Osteoblast (primary cell): ENCODE measurements around the gene UBE2S. TPM values are rescaled to one million over a fixed set of nuclear protein-coding genes. Genes with fewer than 3 reads are reported as not detected.
"Not testable (repeated sequence)": the region's sequence is repeated elsewhere in the genome, so short reads cannot be mapped to it uniquely, and the experiment has no call there.

ENCODE experiments used
- DNase-seq: peaks from one replicate; pipeline ENCODE4 v3.0.0; 2011; ENCODE audit warnings: low spot score, mixed read lengths; ENCODE audit not compliant: insufficient read length; ENCODE audit errors: missing footprints
- H2AFZ ChIP-seq: 2 replicates; pipeline ENCODE4 v1.6.0; 2011; ENCODE audit warnings: mild to moderate bottlenecking, low read length
- H3K27ac ChIP-seq: 2 replicates; pipeline ENCODE4 v1.5.1; 2011; ENCODE audit warnings: mild to moderate bottlenecking, low read depth, low read length, moderate library complexity
- H3K27me3 ChIP-seq: 2 replicates; pipeline ENCODE4 v1.6.0; 2012; ENCODE audit warnings: mild to moderate bottlenecking, control low read depth, inconsistent platforms, low read length, moderate library complexity; ENCODE audit not compliant: insufficient read depth
- H3K36me3 ChIP-seq: 2 replicates; pipeline ENCODE4 v1.5.1; 2011; ENCODE audit warnings: mild to moderate bottlenecking, low read length, control low read depth, moderate library complexity; ENCODE audit not compliant: insufficient read depth
- H3K4me1 ChIP-seq: 2 replicates; pipeline ENCODE4 v1.5.1; 2011; ENCODE audit warnings: mild to moderate bottlenecking, low read length, control low read depth, moderate library complexity; ENCODE audit not compliant: insufficient read depth
- H3K4me2 ChIP-seq: 2 replicates; pipeline ENCODE4 v1.6.0; 2011; ENCODE audit warnings: mild to moderate bottlenecking, low read length; ENCODE audit not compliant: insufficient read depth
- H3K4me3 ChIP-seq: fragments of 200-600 bp; sonication (generic); 3 replicates; pipeline ENCODE4 v1.5.1; 2012; ENCODE audit warnings: mild to moderate bottlenecking, low read length, inconsistent platforms; ENCODE audit not compliant: insufficient read depth
- H3K79me2 ChIP-seq: 2 replicates; pipeline ENCODE4 v1.6.0; 2012; ENCODE audit warnings: mild to moderate bottlenecking, low read length, control low read depth, inconsistent platforms; ENCODE audit not compliant: insufficient read depth
- H3K9me3 ChIP-seq: 2 replicates; pipeline ENCODE4 v1.5.1; 2011; ENCODE audit warnings: low read depth, low read length, control low read depth
- H4K20me1 ChIP-seq: 2 replicates; pipeline ENCODE4 v1.6.0; 2012; ENCODE audit warnings: mild to moderate bottlenecking, low read length, control low read depth; ENCODE audit not compliant: insufficient read depth
- CTCF ChIP-seq: IDR thresholded peaks from 2 replicates; pipeline ENCODE4 v1.5.1; 2011; ENCODE audit warnings: mild to moderate bottlenecking, low read depth, low read length, moderate library complexity; ENCODE audit errors: extremely low read depth
- total RNA-seq: library from RNA; depleted of rRNA; stranded (reverse); fragments of >200 nt; gene quantifications from 2 replicates; pipeline ENCODE4 v1.2.3, GENCODE V29; 2012

UBE2S gene
- total RNA-seq, 1 donor = 37.3 TPM

DNA sequence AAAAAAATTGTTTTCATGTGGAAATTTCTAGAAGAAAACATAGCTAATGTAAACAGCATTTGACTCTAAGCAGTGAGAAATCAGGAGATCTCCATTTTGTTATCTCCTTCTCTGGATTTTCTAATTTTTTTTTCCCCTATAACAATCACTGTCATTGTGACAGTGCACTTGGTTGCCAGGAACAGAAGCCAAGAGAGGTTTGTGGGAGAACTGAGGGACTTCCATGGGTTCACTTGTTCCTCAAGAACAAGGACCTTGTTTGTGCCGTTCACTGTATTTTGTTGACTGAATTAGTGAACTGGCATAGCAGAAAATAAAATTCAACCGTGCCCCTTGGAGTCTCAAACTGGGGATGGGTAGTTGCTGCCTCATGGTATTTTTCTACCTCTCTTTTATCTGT, 18.5 kb upstream of the UBE2S start:
- H3K4me1 ChIP-seq = no peaks in the 10 kb centered on the region
- TF ChIP-seq CTCF = no peak
- no peaks in the 10 kb centered on the region for H3K9me3 ChIP-seq

DNA sequence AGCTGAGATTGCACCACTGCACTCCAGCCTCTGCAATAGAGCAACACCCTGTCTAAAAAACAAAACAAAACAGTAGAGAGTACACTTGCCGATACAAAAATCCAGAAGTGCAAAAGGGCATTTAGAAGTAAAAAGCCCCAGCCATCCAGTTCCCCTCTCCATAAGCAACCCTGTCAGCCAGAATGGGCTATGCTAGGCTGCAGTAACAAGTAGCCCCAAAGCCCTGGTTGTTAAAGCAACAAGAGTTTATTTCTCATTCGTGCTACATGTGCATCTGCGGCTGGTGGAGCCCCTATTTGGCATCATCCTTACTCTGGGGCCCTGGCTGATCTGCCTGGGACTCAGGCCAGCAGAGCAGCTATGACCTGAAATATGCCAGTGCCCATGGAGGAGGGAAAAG, 16.9 kb upstream of the UBE2S start:
- H3K27ac ChIP-seq = no peak overlapping the region
- H3K27me3 ChIP-seq = peaks cover 4% of the 10 kb centered on the region
- no peak for TF ChIP-seq CTCF
- no peaks in the 10 kb centered on the region for H3K36me3 ChIP-seq
- H3K4me1 ChIP-seq = no peaks in the 10 kb centered on the region
- no peak overlapping the region for H3K4me2 ChIP-seq
- H2AFZ ChIP-seq = no peak overlapping the region
- H3K4me3 ChIP-seq = no peak overlapping the region
- no peaks in the 10 kb centered on the region for H3K9me3 ChIP-seq
- H3K79me2 ChIP-seq = no peaks in the 10 kb centered on the region
- H4K20me1 ChIP-seq = no peaks in the 10 kb centered on the region
- DNase-seq = no peak

More for the DNA sequence above, 18.5 kb upstream of the UBE2S start:
- Histone ChIP-seq H3K79me2 (no peaks in the 10 kb centered on the region), H3K4me2 (no peak overlapping the region), H3K27ac (no peak overlapping the region), H4K20me1 (no peaks in the 10 kb centered on the region), H3K36me3 (no peaks in the 10 kb centered on the region), H2AFZ (no peak overlapping the region), H3K27me3 (peaks cover 4% of the 10 kb centered on the region), H3K4me3 (no peak overlapping the region)
- peak; percentile 70 for DNase-seq

DNA sequence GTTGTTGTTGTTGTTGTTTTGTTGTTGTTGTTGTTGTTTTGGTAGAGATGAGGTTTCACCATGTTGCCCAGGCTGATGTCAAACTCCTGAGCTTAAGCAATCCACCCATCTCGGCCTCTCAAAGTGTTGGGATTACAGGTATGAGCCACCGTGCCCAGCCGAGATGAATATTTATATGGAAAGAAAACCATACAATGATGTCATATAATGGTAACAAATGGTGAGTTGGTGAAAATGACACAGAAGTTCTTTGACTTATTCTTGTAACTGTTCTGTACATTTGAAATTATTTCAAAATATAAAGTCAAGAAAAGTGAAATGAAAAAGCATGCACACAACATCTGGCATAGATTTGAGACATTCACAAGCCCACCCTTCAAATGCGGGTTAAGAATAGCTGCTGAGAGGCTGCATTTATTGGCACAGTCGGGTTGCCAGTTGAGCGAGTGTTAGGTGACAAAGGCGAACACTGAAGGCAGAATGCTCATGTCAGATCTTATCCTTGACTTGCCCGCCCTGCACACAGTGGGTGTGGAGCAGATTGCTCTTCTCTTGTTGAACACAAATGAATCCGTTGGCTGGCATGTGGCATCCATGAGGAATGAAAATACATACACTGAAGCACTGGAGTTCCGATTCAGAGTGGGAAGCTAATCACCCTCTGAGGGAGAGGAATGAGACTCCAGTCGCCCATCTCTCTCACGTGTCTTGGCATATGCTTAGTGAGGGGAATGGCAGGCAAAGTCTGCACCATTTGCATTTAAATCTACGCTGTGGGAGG, 15.8 kb upstream of the UBE2S start:
- no peaks in the 10 kb centered on the region for H3K79me2 ChIP-seq
- no peak overlapping the region for H3K4me2 ChIP-seq
- no peaks in the 10 kb centered on the region for H4K20me1 ChIP-seq
- no peaks in the 10 kb centered on the region for H3K4me1 ChIP-seq
- H3K9me3 ChIP-seq = no peaks in the 10 kb centered on the region
- no peak overlapping the region for H3K27ac ChIP-seq
- H3K36me3 ChIP-seq = no peaks in the 10 kb centered on the region
- no peak overlapping the region for H2AFZ ChIP-seq
- peak; percentile 21 for DNase-seq
- no peak for TF ChIP-seq CTCF
- no peak overlapping the region for H3K4me3 ChIP-seq
- H3K27me3 ChIP-seq = peaks cover 7% of the 10 kb centered on the region

DNA sequence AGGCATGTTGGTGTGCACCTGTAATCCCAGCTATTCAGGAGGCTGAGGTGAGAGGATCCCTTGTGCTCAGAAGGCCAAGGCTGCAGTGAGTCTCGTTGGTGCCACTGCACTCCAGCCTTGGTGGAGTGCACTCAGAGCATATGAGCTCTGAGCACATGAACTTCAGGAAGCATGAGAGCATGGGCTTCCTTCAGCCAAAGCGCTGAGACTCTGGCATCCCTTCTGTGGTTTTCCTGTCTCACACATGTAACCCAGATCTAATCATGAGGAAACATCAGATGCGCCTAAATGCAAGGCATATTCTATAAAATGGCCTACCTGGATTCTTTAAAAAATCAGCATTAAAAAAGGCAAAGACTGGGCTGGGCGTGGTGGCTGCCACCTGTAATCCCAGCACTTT, 13.7 kb upstream of the UBE2S start:
- DNase-seq, H3K4me1 ChIP-seq, H3K4me2 ChIP-seq, H3K27ac ChIP-seq, H3K4me3 ChIP-seq, H3K36me3 ChIP-seq, H3K9me3 ChIP-seq, H3K27me3 ChIP-seq, H3K79me2 ChIP-seq, H4K20me1 ChIP-seq, H2AFZ ChIP-seq: not testable (repeated sequence)
